ENCODE measurements around the gene VRK3. TPM values are rescaled to one million over a fixed set of nuclear protein-coding genes. Genes with fewer than 3 reads are reported as not detected.

Gene VRK3
- total RNA-seq, 4 donors from 2014 or later: 14.4 to 43.0 (median 27.6) TPM

GRCh38 chr19:50044922-50045321 is 19.8 kb upstream of the VRK3 start:
- ATAC-seq (ENCODE audit: low FRiP score) (no peak), DNase-seq (ENCODE audit: low spot score) (no peak)
- no peak for TF ChIP-seq CTCF (IDR thresholded peaks at IDR 0.05)

DNA sequence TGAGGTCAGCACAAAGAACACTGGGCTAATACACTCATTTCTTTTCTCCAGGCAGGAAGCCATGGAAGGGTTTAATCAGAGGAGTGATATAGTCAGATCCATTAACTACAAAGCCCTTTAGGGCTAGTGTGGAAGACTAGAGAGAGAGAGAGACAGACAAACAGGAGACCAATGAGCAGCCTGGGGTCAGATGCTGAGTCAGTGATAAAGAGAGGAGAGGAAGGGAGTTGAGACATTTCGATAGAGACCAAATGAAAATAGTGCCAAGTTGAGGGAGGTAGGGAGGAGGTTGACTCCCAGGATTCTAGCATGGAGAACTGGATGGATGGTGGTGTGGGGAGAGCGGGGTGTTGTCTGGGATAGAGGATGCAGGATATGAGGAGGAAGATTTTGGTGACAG is 18.8 kb upstream of the VRK3 start:
- DNase-seq (ENCODE audit: low spot score) (no peak), ATAC-seq (ENCODE audit: low FRiP score) (no peak)
- no peak for TF ChIP-seq CTCF (IDR thresholded peaks at IDR 0.05)

- DNase-seq (ENCODE audit: low spot score): no peak
- TF ChIP-seq CTCF (IDR thresholded peaks at IDR 0.05): no peak
- ATAC-seq (ENCODE audit: low FRiP score): no peak
These were observed 17.3 kb upstream of the VRK3 start for GRCh38 chr19:50042363-50043024.

DNA sequence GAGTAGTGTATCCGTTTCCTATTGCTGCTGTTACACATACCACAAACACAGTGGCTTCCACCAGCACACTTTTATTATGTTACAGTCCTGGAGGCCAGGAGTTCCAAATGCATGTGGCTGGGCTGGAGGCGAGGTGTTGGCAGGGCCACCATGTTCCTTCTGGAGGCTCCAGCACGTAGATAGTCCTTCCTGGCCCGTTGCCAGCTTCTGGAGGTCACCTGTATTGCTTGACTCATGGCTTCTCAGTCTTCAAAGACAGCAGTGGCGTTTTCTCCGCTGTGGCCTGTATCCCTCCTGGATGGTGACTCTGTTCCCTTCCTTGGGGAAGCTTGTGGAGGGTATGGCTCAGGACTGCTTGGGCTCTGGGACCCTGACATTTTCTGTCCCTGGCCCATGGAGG is 15.8 kb upstream of the VRK3 start:
- DNase-seq (ENCODE audit: low spot score): no peak
- no peak for ATAC-seq (ENCODE audit: low FRiP score)
- no peak for TF ChIP-seq CTCF (IDR thresholded peaks at IDR 0.05)

- ATAC-seq (ENCODE audit: low FRiP score): no peak
- no peak for DNase-seq (ENCODE audit: low spot score)
- TF ChIP-seq CTCF (IDR thresholded peaks at IDR 0.05): no peak
These were observed 14.8 kb upstream of the VRK3 start for GRCh38 chr19:50039968-50040367.

- peak; percentile 25 for ATAC-seq (ENCODE audit: low FRiP score)
- DNase-seq (ENCODE audit: low spot score): no peak
- no peak for TF ChIP-seq CTCF (IDR thresholded peaks at IDR 0.05)
These were observed 11.7 kb upstream of the VRK3 start for GRCh38 chr19:50036908-50037307.

DNA sequence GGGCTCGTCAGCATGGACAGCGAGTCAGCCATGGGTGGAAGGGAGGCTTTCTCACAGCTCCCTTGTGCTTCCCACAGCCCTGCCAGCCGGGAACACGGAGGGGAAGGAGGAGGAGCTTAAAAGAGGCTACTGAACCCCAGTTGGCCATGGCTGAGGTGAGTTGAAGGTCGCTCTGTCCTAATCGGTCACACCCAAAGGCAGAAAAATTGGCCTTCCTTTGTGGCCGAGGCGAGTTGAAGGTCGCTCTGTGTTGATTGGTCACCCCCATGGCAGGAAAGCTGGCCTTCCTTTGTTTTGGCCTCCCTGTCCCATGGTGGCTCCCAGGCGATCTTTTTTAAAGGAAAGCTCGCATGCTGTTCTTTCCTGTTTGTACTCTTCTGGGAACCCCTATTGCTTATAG is 5.8 kb upstream of the VRK3 start:
- DNase-seq (ENCODE audit: low spot score) (no peak), ATAC-seq (ENCODE audit: low FRiP score) (no peak)
- TF ChIP-seq CTCF (IDR thresholded peaks at IDR 0.05): no peak
